ENCODE data around the gene TMEM138.

Gene TMEM138

DNA sequence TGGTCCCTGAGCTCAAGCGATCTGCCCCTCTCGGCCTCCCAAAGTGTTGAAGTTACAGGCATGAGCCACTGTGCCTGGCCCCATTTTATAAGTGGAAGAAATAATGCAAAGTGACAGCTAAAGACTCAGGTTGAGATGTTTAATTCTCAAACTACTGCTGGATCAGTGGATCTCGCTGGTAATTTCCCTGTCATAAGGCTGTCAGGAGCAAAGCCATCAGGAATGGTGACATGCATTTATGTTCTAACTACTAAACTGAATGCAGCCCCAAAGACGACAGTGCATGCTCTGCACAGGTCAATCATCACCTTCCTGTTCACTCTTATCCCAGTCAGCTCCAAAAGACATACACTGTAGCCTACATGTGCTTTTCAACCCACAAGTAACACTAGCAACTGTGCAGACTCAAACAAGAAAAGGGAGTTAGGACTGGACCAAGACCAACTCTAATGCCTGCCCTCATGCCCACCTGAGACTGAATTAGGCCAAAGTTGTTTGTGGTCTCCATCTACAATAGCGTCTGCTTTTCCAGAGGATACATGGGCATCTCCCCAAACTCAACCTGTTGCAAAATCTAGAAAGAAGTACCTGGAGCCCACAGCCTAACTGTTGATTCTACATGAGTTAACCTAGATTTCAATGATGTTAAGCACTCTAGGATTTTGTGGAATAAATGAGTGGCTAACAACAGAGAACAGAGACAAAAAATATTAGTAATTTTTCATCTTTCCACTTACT, 45.0 kb downstream of the TMEM138 start:
- no peak for DNase-seq (ENCODE audit: low spot score)

GRCh38 chr11:61411589-61411988, 49.4 kb downstream of the TMEM138 start:
- DNase-seq (ENCODE audit: low spot score), result no peak

- no peak for DNase-seq (ENCODE audit: low spot score)
Measured at GRCh38 chr11:61413496-61413895, 51.3 kb downstream of the TMEM138 start.

DNA sequence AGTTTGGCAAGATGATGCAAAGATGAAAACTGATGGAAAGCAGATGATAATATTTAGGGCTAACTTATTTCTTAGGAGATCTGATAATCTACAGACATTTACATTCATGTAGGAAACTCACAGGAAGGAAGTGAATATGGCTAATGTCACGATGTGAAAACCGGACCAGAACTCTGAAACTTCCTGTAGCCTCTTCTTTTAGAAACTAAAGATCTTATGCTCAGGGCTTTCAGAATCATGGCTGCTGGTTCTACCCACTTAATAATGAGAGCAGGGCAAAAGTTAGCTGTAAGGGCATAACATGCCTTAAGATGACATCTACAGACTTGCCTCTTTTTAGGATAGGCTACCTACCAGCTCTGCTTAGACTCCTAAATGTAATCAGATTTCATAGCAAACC, 52.4 kb downstream of the TMEM138 start:
- DNase-seq (ENCODE audit: low spot score), result no peak

DNA sequence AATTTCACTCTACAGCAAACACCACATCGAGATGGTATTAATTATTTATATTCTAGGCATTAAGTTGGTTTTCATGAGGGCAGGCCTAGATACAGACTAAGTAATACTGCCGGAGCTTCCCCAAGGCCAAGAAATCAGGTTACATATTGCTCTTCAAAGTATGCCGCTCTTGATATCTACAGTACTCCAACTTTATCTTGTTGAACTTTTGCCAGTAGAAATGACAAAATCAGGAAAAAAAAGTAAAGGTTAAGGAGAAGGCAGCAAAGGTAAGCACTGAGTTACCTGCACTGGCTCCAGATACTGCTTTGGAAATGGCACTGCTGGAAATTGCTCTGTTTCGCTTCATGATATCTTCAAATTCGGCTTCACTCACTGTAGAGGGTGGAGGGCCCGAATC, 53.2 kb downstream of the TMEM138 start:
- DNase-seq (ENCODE audit: low spot score), result no peak

DNA sequence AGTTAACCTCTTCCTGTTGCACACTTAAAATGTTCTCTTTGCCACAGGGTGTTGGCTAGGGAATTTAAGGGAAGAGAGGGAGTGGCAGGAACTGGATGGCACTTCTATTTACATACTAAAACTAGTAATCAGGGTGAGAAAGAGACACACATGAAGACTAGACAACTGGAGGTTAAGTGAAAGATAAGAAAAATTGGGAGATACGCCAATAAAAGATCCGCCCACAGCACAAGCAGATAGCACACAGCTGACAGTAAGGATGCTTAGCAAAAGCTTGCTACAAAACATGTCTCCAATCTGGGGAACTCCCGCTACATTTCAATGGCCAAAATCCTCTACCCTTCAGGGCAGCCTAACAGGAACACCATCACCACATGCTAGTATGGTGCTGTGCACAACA, 54.8 kb downstream of the TMEM138 start:
- no peak for DNase-seq (ENCODE audit: low spot score)

- no peak for DNase-seq (ENCODE audit: low spot score)
Measured at GRCh38 chr11:61417670-61418069, 55.5 kb downstream of the TMEM138 start.

- no peak for DNase-seq (ENCODE audit: low spot score)
Measured at GRCh38 chr11:61418136-61418535, 56.0 kb downstream of the TMEM138 start.

Measured in Ammon's horn (tissue), 1 donor.